Fibroblast of the conjunctiva (primary cell): ENCODE measurements around the gene GATA2.
A peak's percentile ranks its signal among the peaks of the same experiment; 100 is the strongest.

Experiments
- DNase-seq: peaks from one replicate; pipeline ENCODE4 v3.0.0-alpha.2; 2010; ENCODE audit warnings: low read depth

GATA2 gene

DNA sequence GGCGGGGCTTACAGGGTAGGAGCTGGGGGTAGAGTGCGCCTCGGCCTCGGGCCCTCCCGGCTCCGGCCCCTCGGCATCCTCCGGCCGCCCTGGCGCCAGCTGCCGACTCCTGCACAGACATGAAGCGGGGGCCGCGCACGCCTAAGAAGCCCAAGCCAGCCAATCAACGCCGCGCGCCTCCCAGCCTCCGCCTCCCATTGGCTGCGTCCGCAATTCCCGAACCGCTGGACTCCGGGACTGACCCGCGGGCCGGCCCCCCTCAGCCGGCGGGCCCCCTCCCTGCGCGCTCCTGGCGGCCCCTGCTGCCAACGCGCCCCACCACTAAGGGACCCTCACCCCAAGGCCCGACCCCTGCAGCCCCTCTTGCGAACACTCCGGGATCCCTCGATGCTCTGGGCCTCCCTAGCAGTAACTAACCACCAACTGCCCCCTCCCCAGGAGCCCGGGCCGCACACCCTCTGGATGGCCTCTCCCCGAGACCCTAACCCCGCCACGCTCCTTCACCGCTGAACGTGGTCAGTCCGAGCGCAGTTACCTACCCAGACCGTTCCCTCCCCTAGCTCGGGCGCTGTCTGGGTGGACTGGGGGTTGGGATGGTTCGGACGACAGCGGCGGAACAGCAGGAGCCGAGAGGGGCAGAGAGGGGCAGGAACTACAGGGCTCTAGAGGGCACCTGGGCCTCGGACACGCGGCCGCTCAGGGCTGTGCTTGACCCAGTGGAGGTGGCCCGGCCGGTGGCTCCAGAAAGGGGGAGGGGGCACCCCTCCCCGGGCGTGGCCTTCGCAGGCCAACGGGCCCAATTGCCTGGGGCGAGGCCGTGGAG is 5.0 kb downstream of the GATA2 start:
- DNase-seq, result peak; percentile 77

DNA sequence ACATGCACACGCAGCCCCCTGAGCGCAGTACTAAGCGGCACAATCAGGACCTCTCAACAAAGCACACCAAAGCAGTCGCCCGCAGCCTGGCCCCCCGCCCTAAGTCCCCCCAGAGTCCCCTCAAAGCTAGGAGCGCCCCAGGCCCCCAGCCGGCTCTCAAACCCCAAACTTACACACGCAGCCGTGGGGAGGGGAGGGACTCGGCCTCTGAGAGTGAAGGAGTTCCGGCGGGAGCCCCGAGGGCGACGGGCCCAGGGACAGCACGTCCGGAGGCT is 5.5 kb downstream of the GATA2 start:
- DNase-seq, result no peak

DNA sequence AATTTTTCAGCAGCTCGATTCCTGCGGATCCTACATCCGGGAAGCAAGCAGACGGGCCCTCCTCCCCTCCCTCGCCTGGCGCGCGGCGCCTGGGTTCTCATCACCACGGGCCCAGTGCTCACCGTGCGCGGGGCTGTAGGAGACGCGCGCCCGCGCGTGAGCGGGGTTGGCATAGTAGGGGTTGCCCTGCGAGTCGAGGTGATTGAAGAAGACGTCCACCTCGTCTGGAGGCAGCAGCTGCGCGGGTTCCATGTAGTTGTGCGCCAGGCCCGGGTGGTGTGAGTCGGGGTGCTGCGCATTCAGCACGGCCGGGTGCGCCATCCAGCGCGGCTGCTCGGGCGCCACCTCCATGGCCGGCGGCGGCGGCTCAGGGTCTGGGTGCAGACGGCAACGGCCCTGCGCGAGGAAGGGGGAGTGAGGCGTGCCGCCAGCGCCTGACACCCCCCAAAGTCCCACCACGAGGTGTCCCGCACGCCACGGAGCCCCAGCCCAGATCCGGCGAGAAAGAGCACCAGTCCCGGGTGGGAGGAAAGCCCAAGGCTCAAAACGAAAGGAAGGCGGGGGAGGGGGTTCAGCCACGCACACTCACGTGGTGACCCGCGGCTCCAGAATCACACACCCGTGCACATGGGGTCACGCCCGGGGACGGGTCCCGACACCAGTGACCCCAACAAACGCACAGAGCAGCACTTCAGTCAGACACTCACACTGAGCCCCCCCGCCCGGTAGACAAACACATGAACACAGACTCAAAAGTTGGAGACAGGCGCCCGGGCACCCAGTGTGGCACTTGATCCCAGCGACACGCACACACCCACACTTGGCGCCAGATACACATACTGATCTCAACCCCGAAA is 6.1 kb downstream of the GATA2 start:
- DNase-seq, result no peak

DNA sequence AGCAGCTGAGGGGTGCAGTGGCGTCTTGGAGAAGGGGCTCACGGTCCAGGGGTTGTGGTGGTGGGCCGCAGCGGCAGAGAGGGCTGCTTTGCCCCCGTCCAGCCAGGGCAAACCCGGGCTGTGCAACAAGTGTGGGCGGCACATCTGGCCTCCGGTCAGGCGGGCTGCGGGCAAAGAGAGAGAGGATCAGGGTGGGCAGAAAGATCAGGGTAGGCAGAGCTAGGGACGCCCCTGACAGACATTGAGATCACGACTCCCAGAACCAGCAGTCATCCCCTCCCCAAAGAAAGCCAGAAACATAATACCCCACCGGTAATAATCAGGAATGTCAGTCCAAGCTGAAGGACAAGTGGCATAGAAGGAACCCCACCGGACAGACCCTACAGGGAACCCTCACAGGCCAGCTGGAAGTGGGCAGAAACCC is 6.8 kb downstream of the GATA2 start:
- DNase-seq, result no peak

DNA sequence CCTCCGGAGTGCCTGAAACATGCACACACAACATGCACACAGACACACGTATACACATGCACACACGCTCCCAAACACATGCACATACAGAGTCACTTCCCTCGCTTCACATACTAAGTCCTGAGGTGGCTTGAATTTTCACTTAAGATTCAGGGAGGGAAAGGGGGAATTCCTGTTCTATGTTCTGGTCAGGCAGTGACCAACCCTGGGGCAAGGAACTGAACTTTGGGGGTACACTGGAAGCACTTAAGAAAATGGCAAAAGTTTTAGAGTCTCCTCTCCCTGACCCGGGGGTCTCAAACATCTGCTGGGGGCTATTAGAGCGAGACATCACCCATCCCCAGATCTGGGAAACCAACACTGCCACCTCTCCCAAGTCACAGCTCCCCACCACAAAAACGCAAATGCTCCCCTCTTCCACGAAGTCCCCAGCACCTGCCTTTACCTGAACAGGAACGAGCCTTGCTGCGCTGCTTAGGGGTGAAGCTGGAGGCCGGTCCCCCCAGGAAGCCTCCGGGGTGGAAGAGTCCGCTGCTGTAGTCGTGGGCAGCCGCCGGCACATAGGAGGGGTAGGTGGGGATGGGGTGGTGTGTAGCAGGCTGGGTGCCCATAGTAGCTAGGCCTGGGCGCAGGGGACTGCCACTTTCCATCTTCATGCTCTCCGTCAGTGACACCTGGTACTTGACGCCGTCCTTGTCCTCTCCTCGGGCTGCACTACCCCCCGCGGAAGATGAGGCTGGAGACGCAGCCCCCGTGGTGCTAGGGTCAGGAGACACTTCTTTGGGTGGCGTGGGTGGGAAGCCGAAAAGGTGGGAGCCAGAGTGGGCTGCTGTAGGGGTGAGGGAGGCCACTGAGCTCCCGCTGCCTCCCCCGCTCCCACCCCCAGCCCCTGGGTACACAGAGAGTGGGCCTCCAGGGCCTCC is 7.5 kb downstream of the GATA2 start:
- no peak for DNase-seq

DNA sequence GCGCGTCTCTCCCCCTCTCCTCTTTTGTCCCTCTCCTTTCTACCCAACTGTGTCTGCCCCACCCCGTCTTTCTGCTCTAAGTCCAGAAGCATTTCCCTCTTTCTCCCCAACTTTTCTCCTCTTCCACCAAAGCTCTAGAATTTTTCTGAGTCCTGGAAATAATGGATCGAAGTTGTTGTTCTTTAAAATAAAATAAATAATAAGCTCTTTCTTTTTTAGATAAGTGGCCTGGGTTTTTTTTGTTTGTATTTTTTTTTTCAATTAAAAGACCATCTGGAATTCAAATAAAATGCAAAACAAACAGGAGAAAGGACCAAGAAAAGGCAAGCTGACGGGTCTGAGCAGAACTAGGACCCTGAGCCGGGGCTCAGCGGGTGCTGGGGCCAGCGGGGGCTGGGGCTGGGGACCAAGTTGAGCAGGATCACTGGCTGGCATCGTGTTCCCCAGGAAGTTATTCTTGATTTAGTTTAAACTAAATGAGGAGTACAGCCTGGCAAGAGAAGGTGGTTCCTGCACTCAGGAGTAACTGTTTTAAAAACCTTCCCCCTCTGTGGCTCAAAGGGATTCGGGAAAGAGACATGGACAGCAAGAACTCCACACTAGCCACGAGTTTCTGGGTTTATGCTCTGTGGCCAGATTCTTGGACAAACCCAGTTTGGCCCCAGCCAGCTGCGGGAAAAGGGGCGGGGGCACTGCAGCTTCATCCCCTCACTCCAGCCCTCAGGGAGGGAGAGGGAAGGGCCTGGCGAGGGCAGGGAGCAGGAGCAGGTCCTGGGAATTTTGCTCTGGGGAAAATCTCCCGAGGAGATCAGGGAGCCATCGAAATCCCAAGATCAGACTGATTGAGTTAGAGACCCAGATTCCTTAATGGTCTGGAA is 8.4 kb downstream of the GATA2 start:
- no peak for DNase-seq

DNA sequence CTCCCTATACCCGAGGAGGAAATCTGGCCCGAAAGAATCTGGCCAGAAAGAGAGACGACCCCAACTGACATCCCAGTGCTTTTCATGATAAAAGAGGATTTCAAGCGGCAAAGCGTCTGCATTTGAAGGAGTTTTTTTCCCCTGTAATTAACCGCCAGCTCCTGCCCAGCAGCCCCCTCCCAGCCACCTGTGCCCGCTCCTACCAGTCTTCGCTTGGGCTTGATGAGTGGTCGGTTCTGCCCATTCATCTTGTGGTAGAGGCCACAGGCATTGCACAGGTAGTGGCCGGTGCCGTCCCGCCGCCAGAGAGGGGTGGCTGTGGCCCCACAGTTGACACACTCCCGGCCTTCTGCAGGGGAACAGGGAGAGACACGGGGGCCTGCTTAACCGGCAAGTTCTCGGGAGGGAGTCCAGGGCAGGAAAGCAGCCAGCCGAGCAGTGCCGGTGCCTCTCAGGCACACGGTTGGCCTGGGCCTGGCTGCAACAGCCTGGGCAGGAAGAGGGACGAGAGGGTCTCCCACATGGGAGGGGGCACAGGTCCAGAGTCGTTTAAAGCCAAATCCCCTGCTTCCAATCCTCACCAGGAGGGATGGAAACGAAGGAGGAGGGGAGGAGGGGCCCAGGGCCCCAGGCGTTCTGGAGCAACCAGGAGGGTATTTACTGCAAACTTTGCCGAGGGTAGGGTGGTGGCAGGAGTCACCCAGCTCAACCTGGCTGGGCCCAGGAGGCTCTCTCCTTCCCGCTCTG is 9.2 kb downstream of the GATA2 start:
- DNase-seq, result no peak

DNA sequence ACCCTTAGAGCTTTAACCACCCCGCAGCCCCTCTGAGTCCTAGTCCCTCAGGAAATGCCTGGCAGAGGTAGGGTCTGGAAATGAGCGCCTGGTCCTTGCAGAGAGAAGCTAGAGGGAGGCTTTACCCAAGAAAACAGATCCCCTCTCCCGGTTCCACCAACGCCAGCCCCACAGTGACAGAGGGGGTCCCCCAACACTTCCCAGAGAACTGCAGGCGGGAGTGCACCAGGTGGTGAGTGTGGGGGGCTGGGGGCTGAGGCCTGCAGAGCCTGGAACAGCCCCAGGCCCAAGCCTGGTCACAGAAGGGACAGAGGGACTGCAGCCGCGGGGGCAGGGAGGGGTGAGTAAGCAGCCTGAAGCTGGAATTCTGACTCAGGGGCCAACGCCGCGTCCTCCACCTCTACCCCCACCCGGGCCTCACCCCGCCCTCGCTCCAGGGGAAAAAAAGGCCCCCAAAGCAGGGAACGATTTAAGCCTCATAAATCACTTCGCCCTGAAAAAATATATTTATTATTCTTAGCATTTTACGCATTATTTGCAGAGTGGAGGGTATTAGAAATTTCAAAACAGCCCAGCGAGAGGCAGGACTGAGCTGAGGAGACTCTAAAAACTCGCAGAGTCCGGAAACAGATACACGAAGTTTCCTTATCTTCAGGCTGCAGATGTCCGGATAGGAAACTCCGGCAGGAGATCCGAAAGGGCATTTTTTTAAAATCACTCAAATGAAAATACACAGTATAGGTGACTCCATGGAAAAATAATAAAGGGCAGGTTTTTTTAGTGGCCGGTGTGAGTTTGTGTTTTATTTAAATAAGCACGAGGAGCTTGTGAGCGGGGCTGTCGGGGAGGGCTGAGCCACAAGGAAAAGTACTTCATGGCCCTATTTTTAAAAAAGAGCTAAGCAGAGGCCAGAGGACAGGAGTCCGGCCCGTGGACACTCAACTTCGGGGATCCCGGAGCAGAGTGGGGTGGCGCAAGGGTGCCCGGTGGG is 10.0 kb downstream of the GATA2 start:
- peak; percentile 33 for DNase-seq

DNA sequence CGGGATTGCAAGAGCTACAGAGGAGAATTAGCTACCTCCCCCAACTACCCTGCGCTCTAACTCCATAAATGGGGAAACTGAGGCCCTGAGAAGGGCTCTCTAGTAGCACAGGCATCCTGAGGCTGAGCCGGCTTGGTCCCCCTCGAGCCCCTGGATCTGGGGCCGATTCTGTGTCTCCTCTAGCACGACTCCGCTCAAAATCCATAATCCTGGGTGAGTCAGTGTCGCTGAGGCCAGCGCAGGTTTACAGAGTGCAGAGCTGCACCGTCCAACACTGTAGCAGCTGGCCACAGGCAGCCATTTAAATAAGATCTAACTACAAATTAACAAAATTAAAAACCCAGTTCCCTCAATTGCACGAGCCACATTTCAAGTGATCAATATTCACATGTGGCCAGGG is 10.8 kb downstream of the GATA2 start:
- no peak for DNase-seq

DNA sequence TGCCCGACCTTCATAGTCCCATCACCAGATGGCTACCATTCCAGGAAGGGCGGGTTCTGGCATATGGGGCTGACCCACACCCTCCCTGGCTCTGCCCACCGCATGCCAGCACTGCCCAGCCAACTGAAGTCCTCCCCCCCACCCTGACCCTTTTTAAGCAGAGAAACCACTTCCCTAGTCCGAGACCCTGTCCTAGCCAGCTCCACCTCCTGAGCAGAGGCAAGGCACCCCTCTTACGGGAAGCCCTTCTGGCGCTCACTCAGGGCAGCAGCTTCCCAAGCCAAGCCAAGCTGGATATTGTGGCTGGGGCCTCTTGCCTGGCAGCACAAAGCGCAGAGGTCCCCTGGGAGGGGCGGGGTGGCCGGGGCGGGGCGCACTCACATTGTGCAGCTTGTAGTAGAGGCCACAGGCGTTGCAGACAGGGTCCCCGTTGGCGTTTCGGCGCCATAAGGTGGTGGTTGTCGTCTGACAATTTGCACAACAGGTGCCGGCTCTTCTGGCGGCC is 11.5 kb downstream of the GATA2 start:
- DNase-seq, result no peak

DNA sequence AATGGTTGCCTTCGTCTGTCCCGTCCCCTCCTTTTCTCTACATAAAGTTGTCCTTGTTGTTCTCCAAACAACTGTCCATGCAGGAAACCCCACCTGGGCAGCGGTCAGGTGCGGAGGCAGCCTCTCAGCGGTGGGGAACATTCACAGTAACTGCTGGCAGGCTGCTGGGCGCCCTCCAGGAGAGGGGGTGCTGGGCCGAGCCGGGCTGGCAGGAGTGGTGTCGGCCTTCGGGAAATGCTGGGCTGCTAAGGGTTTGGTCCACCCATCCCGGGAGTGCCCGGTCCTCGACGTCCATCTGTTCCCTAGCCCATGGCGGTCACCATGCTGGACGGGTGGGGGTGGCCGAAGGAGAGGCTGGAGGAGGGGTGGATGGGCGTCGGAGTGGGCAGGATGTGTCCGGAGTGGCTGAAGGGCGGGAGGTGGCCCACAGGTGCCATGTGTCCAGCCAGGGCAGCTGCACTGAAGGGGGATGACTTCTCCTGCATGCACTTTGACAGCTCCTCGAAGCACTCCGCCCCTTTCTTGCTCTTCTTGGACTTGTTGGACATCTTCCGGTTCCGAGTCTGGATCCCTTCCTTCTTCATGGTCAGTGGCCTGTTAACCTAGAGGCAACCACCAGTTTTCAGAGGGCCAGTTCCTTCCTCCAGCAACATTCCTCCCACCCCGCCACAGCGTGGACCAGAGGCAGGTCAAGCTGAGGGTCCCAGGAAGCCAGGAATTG is 12.1 kb downstream of the GATA2 start:
- DNase-seq, result no peak

DNA sequence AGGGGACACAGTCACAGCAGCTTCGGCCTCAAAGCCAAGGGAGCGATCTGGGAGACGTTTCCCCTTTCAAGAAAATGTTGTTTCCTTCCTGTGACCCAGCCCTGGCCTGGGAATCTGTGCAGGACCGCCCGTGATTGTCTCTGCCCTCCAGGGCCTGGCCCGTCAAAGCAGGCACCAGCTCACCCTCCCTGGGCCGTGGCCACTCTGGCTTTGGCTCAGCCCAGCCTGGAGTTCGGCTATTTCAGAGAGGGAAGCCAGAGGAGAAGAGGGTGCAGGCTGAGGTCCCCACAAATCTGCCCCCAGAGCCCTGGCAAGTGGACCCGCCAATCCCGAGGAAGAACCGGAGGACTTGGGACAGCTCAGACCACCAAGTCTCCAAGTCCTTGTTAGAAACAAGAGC is 12.7 kb downstream of the GATA2 start:
- no peak for DNase-seq

DNA sequence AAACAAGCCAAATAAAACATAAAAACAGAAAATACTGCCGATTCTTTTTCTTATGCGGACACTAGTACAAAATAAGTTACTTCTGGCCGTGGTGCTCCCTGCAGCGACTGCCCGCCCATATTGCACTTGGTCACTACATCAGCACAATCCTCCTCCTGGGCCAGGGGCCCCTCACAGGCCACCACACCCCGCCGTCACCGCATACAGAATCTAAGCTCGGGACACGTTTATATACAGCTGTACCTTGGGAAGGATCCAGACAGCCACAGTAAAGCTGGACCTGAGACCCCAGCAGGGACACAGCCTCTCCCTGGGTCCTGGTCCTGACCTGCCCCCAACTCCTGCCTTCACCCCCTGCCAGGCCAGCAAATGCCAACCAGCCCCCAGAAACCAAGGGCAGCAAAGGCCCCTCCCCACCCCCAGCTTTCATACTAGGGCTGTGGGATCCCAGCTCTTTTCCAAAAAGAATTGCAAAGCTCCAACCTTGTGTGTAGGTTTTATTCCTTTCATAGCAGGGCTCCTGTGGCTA is 13.4 kb downstream of the GATA2 start:
- DNase-seq, result no peak

DNA sequence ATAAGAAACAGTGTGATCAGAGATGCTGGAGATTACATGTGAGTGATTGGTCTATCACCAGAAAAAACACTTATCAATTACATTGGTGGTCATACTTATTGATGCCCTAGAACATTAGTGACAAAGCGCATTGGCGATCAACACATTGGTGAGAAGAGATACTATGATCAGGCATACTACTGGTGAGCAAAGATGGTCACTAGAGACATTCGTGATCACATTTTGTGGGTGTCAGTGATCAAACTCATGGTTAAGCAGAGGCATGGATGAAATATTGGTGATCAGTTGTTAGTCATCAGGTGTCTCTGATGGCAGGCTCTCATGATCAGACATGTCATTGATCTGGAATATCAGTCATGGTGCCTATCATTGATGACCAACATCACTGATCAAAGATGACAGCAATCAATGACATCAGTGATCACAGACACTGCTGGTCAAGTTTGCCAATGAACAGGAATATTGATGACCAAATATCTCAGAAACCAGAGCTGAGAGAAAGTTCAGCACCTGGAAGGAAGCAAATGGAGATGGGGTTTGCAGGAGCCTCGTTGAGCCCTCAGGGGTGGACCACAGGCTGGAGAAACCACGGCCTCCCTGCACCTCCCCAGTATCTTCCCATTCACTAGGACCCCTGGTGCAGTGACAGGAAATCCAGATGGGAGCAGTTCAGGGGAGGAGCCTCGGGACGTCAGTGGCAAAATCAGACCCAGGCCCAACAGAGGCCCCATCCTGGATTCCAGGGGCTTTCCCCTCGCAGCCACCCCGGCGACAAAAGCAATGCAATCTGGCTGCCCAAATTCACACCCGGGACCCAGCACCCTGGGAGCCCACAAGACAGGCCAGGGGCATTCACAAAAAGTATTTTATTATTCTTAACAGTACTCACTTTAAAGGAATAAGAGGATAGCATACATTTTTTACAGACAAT is 14.2 kb downstream of the GATA2 start:
- DNase-seq, result no peak

DNA sequence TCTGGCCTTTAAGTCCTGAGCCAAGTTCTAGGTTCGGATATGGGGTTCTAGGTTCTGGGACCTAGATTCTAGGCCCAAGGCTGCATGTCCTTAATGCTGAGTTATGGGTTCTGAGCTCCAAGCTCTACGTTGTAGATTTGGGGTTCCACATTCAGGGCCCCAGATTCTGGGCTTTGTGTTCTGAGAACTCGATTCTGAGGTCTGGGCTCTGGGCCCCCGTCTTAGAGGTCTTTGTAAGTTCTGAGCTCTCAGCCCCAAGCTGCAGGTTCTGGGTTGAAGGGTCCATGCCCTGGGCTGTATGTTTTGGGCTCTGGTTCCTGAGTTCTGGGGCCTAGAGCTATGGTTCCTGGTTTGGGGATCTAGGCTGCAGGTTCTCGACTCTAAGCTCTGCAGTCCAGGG is 16.3 kb downstream of the GATA2 start:
- DNase-seq, result no peak

DNA sequence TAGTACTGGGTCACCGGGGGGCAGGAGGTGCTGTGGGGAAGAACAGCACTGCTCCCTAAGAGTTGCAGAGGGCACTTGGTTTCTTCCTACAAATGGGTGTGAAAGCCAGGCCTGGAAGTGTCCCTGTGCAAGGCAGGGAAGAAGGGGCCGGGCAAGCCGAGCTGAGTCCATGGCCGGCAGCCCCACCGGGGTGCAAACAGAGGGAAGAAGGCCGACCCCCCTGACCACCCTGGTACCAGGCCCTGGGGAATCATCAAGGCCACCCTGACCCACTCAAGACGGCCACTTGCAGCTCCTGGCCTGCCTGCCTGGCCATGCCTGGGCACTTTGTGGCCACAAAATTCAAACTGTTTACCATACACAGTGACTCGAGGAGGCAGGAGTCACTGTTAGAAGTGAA is 17.6 kb downstream of the GATA2 start:
- DNase-seq, result no peak

DNA sequence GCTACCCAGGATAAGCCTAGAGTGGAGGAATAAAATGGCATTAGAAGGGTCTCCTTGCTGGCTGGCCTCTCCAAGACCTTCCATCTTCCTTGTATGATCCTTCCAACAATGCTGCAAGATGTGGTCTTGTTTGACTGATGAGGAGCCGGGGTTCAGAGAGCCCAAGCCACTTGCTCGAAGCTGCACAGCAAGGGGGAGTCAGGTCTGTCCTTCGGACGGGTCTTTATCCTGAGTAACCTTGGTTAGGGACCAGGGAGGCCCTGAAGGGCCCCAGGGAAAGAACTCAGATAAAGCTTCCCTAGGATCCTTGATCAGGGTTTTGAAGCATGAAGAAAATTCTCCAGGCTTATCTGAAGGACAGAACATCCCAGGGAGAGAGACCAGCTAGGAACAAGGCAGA is 19.3 kb downstream of the GATA2 start:
- DNase-seq, result no peak
